Measurements from ENCODE around the gene CRYM.

DNA sequence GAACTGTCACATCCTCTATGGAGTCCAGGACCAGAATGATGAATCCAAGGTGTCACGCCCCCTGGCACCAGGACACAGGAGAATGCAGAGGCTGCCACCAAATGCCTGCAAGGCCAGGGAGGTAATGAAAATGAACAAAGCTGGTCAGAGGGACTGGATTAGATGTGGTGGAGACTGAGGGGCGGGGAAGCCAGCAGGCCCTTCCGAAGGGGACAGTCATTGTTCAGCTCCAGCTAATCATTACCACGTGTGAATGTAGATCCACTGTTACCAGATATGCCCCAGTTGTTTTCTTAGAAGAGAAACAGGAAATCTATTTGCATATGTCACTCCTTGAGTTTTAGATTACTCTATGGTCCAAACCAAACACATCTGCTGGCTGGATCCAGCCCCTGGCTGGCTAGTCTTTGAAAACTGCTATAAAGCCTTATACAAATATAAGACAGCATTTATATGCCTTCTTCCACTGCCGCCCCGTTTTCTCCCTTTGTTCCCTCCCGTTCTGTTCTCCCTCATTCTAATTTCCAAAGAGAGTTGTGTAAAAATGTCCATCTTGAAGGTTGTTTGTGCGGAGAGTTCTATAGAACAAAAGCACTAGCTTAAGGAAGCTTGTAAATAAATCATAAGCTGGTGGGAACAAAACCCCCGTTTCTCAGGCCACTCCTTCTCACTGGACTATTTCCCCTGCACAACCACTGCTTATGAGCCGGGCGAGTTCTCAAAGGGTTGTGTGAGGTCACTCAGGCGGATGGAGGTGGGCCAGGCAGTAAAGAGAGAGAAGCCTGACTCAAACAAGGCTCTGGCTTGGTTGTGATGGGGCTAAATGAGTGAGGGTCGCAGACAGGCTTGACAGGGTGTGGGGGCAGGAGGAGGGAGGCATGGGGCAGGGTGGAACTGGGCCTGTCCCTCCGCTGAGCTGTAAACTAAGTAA is 14.2 kb downstream of the CRYM start:
- TF ChIP-seq, protein P1, sequence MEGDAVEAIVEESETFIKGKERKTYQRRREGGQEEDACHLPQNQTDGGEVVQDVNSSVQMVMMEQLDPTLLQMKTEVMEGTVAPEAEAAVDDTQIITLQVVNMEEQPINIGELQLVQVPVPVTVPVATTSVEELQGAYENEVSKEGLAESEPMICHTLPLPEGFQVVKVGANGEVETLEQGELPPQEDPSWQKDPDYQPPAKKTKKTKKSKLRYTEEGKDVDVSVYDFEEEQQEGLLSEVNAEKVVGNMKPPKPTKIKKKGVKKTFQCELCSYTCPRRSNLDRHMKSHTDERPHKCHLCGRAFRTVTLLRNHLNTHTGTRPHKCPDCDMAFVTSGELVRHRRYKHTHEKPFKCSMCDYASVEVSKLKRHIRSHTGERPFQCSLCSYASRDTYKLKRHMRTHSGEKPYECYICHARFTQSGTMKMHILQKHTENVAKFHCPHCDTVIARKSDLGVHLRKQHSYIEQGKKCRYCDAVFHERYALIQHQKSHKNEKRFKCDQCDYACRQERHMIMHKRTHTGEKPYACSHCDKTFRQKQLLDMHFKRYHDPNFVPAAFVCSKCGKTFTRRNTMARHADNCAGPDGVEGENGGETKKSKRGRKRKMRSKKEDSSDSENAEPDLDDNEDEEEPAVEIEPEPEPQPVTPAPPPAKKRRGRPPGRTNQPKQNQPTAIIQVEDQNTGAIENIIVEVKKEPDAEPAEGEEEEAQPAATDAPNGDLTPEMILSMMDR (conservative IDR thresholded peaks at IDR 0.05; ENCODE audit: low read depth, low read length) = no peak
- no peak for TF ChIP-seq EZH2 (IDR thresholded peaks at IDR 0.05; ENCODE audit: borderline replicate concordance, low read depth, low read length, poor library complexity, severe bottlenecking)
